Natural killer cell treated with Interleukin-12 subunit alpha and Interleukin-12 subunit beta and Interleukin-15 and Interleukin-18, amount 100 ng/mL, for 72 hours (primary cell): ENCODE measurements around the gene VGLL4. TPM values are rescaled to one million over a fixed set of nuclear protein-coding genes. Genes with fewer than 3 reads are reported as not detected.

Experiments used
- ATAC-seq, 2 donors: fragments of 150-1000 bp; cut with Tn5 transposase in 1 of 2; sonication (Bioruptor Pico), chemical (Tn5 transposase) in 1 of 2; 2 replicates each; pipeline ENCODE4 v1.10.0; 2021
- DNase-seq: peaks from one replicate; pipeline ENCODE4 v3.0.0; 2022; ENCODE audit warnings: low spot score
- H3K27ac Mint-ChIP-seq, 2 donors: 1 replicate in 1 of 2; 2 replicates in 1 of 2; pipeline ENCODE4 v1.8.0; 2022; ENCODE audit warnings: mixed read lengths in 2 of 2, mild to moderate bottlenecking in 1 of 2, moderate library complexity in 1 of 2
- H3K27me3 Mint-ChIP-seq, 2 donors: 1 replicate in 1 of 2; 2 replicates in 1 of 2; pipeline ENCODE4 v1.8.0; 2022; ENCODE audit warnings: mixed read lengths in 2 of 2
- H3K36me3 Mint-ChIP-seq: one replicate; pipeline ENCODE4 v1.8.0; 2022; ENCODE audit warnings: mixed read lengths
- H3K4me1 Mint-ChIP-seq, 2 donors: 1 replicate in 1 of 2; 2 replicates in 1 of 2; pipeline ENCODE4 v1.8.0; 2022; ENCODE audit warnings: low read depth in 2 of 2, mixed read lengths in 2 of 2, mild to moderate bottlenecking in 1 of 2
- H3K4me3 Mint-ChIP-seq: one replicate; pipeline ENCODE4 v1.8.0; 2022; ENCODE audit warnings: mixed read lengths
- H3K9me3 Mint-ChIP-seq: 2 replicates; pipeline ENCODE4 v1.8.0; 2022; ENCODE audit warnings: mixed read lengths
- total RNA-seq, 2 donors: library from RNA; stranded (reverse); gene quantifications; one replicate each; pipeline ENCODE4 v1.2.3, GENCODE V29; 2022

VGLL4 gene
- total RNA-seq, 2 donors from 2014 or later: 50.4 to 52.9 TPM

- ATAC-seq (no peak), DNase-seq (no peak)
- Mint-ChIP-seq H3K4me1 (peaks cover 8 to 15% of the 10 kb centered on the region in 2 donors), H3K9me3 (no peaks in the 10 kb centered on the region), H3K27me3 (no peaks in the 10 kb centered on the region), H3K27ac (no peak overlapping the region), H3K4me3 (no peak overlapping the region), H3K36me3 (no peaks in the 10 kb centered on the region)
Observed at GRCh38 chr3:11552289-11553264, 91.1 kb downstream of the VGLL4 start.

GRCh38 chr3:11551036-11551435 lies 92.7 kb downstream of the VGLL4 start:
- Mint-ChIP-seq H3K27me3 (no peaks in the 10 kb centered on the region), H3K9me3 (no peaks in the 10 kb centered on the region), H3K4me3 (no peak overlapping the region), H3K4me1 (peaks cover 11 to 21% of the 10 kb centered on the region in 2 donors), H3K27ac (no peak overlapping the region), H3K36me3 (no peaks in the 10 kb centered on the region)
- ATAC-seq: no peak
- DNase-seq: peak; percentile 8

GRCh38 chr3:11549580-11550140 lies 94.1 kb downstream of the VGLL4 start:
- Mint-ChIP-seq H3K27ac (no peak overlapping the region), H3K9me3 (no peaks in the 10 kb centered on the region), H3K27me3 (no peaks in the 10 kb centered on the region), H3K4me3 (no peak overlapping the region), H3K36me3 (no peaks in the 10 kb centered on the region), H3K4me1 (peaks cover 11 to 21% of the 10 kb centered on the region in 2 donors)
- ATAC-seq: no peak
- no peak for DNase-seq

GRCh38 chr3:11548721-11549131 lies 95.0 kb downstream of the VGLL4 start:
- H3K4me3 Mint-ChIP-seq: no peak overlapping the region
- ATAC-seq (no peak), DNase-seq (peak; percentile 3)
- peaks cover 11 to 21% of the 10 kb centered on the region in 2 donors for H3K4me1 Mint-ChIP-seq
- no peaks in the 10 kb centered on the region for H3K9me3 Mint-ChIP-seq
- no peak overlapping the region for H3K27ac Mint-ChIP-seq
- H3K27me3 Mint-ChIP-seq: no peaks in the 10 kb centered on the region
- H3K36me3 Mint-ChIP-seq: no peaks in the 10 kb centered on the region

- H3K4me1 Mint-ChIP-seq: peaks cover 11 to 21% of the 10 kb centered on the region in 2 donors
- ATAC-seq: no peak
- no peaks in the 10 kb centered on the region for H3K27me3 Mint-ChIP-seq
- no peak overlapping the region for H3K27ac Mint-ChIP-seq
- no peaks in the 10 kb centered on the region for H3K9me3 Mint-ChIP-seq
- H3K4me3 Mint-ChIP-seq: no peak overlapping the region
- DNase-seq: no peak
- H3K36me3 Mint-ChIP-seq: no peaks in the 10 kb centered on the region
Observed at GRCh38 chr3:11547498-11547897, 96.2 kb downstream of the VGLL4 start.

GRCh38 chr3:11546657-11547302 lies 96.9 kb downstream of the VGLL4 start:
- peak in 1 of 2 donors; percentile 31 for ATAC-seq
- Mint-ChIP-seq H3K9me3 (no peaks in the 10 kb centered on the region), H3K27ac (no peak overlapping the region), H3K36me3 (no peaks in the 10 kb centered on the region), H3K4me3 (no peak overlapping the region), H3K27me3 (no peaks in the 10 kb centered on the region), H3K4me1 (peaks cover 11 to 21% of the 10 kb centered on the region in 2 donors)
- DNase-seq: no peak

- H3K27ac Mint-ChIP-seq: no peak overlapping the region
- no peaks in the 10 kb centered on the region for H3K9me3 Mint-ChIP-seq
- ATAC-seq: no peak
- H3K4me1 Mint-ChIP-seq: peaks cover 11 to 14% of the 10 kb centered on the region in 2 donors
- no peak for DNase-seq
- no peaks in the 10 kb centered on the region for H3K27me3 Mint-ChIP-seq
- no peak overlapping the region for H3K4me3 Mint-ChIP-seq
- H3K36me3 Mint-ChIP-seq: no peaks in the 10 kb centered on the region
Observed at GRCh38 chr3:11545186-11545851, 98.4 kb downstream of the VGLL4 start.

- Mint-ChIP-seq H3K27ac (no peak overlapping the region), H3K36me3 (no peaks in the 10 kb centered on the region), H3K4me3 (no peak overlapping the region), H3K4me1 (peaks cover 9 to 14% of the 10 kb centered on the region in 2 donors), H3K9me3 (no peaks in the 10 kb centered on the region), H3K27me3 (no peaks in the 10 kb centered on the region)
- DNase-seq: no peak
- peak in 1 of 2 donors; percentile 24 for ATAC-seq
Observed at GRCh38 chr3:11544412-11545181, 99.1 kb downstream of the VGLL4 start.

- ATAC-seq: peak in 1 of 2 donors; percentile 36
- H3K27me3 Mint-ChIP-seq: no peaks in the 10 kb centered on the region
- peaks cover 6 to 14% of the 10 kb centered on the region in 2 donors for H3K4me1 Mint-ChIP-seq
- H3K36me3 Mint-ChIP-seq: no peaks in the 10 kb centered on the region
- H3K27ac Mint-ChIP-seq: no peak overlapping the region
- H3K9me3 Mint-ChIP-seq: no peaks in the 10 kb centered on the region
- H3K4me3 Mint-ChIP-seq: no peak overlapping the region
- no peak for DNase-seq
Observed at GRCh38 chr3:11543948-11544387, 99.7 kb downstream of the VGLL4 start.

- Mint-ChIP-seq H3K9me3 (no peaks in the 10 kb centered on the region), H3K36me3 (no peaks in the 10 kb centered on the region), H3K27ac (no peak overlapping the region), H3K27me3 (no peaks in the 10 kb centered on the region), H3K4me1 (peaks cover 6 to 10% of the 10 kb centered on the region in 2 donors), H3K4me3 (no peak overlapping the region)
- ATAC-seq (no peak), DNase-seq (peak; percentile 23)
Observed at GRCh38 chr3:11543141-11543947, 100.4 kb downstream of the VGLL4 start.

GRCh38 chr3:11542551-11542950 lies 101.2 kb downstream of the VGLL4 start:
- Mint-ChIP-seq H3K27me3 (no peaks in the 10 kb centered on the region), H3K4me3 (no peak overlapping the region), H3K27ac (no peak overlapping the region), H3K36me3 (no peaks in the 10 kb centered on the region), H3K4me1 (peaks cover 3 to 8% of the 10 kb centered on the region in 2 donors), H3K9me3 (no peaks in the 10 kb centered on the region)
- DNase-seq (peak; percentile 22), ATAC-seq (peak in 1 of 2 donors; percentile 10)
